ENCODE measurements around the gene DLEC1. TPM values are rescaled to one million over a fixed set of nuclear protein-coding genes. Genes with fewer than 3 reads are reported as not detected.

Gene DLEC1
- total RNA-seq, 1 donor: under 0.01 TPM

DNA sequence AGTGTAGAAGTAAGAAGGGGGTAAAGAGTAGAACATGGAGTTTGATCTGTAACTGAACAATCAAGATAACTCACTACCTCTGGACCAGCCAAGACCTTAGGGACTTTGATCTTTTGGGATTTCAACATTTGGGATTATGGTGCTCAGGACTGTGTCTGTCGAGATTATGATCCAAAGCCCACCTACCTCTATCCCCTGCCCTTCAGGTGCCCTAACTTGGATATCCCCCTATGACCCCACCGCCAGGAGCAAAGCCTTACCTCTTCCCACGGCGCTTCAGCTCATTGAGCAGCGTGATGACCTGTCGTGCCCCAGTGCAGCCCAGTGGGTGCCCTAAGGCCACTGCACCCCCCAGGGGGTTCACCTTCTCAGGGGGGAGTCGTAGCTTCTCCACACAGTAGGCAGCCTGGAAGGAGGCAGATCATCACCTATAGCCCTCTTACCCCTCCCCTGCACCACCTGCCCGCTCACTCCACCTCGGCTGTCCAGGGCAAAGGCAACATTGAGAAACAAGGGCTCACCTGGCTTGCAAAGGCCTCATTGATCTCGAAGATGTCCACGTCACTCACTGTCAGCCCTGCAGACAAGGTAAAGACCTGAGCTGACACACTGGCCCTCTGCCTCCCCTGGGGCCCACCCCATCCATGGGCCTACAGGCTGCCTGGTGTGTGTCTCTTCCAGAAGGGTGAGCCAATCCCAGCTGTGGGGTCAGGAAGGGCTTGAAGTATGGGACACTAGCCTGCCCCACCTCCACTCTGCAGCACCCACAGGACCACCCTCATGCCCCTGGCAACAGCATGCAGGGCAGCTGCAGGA, 86.5 kb downstream of the DLEC1 start:
- no peaks in the 10 kb centered on the region for H3K4me1 ChIP-seq (ENCODE audit: insufficient read depth, low read length)
- TF ChIP-seq, protein P1, sequence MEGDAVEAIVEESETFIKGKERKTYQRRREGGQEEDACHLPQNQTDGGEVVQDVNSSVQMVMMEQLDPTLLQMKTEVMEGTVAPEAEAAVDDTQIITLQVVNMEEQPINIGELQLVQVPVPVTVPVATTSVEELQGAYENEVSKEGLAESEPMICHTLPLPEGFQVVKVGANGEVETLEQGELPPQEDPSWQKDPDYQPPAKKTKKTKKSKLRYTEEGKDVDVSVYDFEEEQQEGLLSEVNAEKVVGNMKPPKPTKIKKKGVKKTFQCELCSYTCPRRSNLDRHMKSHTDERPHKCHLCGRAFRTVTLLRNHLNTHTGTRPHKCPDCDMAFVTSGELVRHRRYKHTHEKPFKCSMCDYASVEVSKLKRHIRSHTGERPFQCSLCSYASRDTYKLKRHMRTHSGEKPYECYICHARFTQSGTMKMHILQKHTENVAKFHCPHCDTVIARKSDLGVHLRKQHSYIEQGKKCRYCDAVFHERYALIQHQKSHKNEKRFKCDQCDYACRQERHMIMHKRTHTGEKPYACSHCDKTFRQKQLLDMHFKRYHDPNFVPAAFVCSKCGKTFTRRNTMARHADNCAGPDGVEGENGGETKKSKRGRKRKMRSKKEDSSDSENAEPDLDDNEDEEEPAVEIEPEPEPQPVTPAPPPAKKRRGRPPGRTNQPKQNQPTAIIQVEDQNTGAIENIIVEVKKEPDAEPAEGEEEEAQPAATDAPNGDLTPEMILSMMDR (IDR thresholded peaks at IDR 0.05; ENCODE audit: extremely low read depth, low read depth, low read length): no peak
- no peak for DNase-seq (ENCODE audit: insufficient read length, low spot score, missing footprints)
- no peak overlapping the region for H3K27ac ChIP-seq (ENCODE audit: low read depth, low read length)
- peaks cover 10% of the 10 kb centered on the region for H4K20me1 ChIP-seq (ENCODE audit: insufficient read depth, low read length)
- H3K9me3 ChIP-seq (ENCODE audit: low read depth, low read length): no peaks in the 10 kb centered on the region
- no peak overlapping the region for H3K4me2 ChIP-seq (ENCODE audit: insufficient read depth, low read length)
- peaks cover 67% of the 10 kb centered on the region for H3K36me3 ChIP-seq (ENCODE audit: insufficient read depth, low read length)
- no peak overlapping the region for H3K4me3 ChIP-seq (ENCODE audit: insufficient read depth, low read length)
- H2AFZ ChIP-seq (ENCODE audit: low read length): no peak overlapping the region
- no peaks in the 10 kb centered on the region for H3K27me3 ChIP-seq (ENCODE audit: insufficient read depth, low read length)
- no peaks in the 10 kb centered on the region for H3K79me2 ChIP-seq (ENCODE audit: insufficient read depth, low read length)

GRCh38 chr3:38126121-38126892, 87.3 kb downstream of the DLEC1 start:
- H3K4me3 ChIP-seq (ENCODE audit: insufficient read depth, low read length): no peak overlapping the region
- TF ChIP-seq, protein P1 (IDR thresholded peaks at IDR 0.05; ENCODE audit: extremely low read depth, low read depth, low read length): no peak
- H3K36me3 ChIP-seq (ENCODE audit: insufficient read depth, low read length): peaks cover 75% of the 10 kb centered on the region
- no peaks in the 10 kb centered on the region for H3K9me3 ChIP-seq (ENCODE audit: low read depth, low read length)
- no peaks in the 10 kb centered on the region for H3K27me3 ChIP-seq (ENCODE audit: insufficient read depth, low read length)
- no peak overlapping the region for H2AFZ ChIP-seq (ENCODE audit: low read length)
- peaks cover 11% of the 10 kb centered on the region for H4K20me1 ChIP-seq (ENCODE audit: insufficient read depth, low read length)
- DNase-seq (ENCODE audit: insufficient read length, low spot score, missing footprints): no peak
- H3K27ac ChIP-seq (ENCODE audit: low read depth, low read length): no peak overlapping the region
- H3K4me1 ChIP-seq (ENCODE audit: insufficient read depth, low read length): no peaks in the 10 kb centered on the region
- no peaks in the 10 kb centered on the region for H3K79me2 ChIP-seq (ENCODE audit: insufficient read depth, low read length)
- H3K4me2 ChIP-seq (ENCODE audit: insufficient read depth, low read length): no peak overlapping the region

DNA sequence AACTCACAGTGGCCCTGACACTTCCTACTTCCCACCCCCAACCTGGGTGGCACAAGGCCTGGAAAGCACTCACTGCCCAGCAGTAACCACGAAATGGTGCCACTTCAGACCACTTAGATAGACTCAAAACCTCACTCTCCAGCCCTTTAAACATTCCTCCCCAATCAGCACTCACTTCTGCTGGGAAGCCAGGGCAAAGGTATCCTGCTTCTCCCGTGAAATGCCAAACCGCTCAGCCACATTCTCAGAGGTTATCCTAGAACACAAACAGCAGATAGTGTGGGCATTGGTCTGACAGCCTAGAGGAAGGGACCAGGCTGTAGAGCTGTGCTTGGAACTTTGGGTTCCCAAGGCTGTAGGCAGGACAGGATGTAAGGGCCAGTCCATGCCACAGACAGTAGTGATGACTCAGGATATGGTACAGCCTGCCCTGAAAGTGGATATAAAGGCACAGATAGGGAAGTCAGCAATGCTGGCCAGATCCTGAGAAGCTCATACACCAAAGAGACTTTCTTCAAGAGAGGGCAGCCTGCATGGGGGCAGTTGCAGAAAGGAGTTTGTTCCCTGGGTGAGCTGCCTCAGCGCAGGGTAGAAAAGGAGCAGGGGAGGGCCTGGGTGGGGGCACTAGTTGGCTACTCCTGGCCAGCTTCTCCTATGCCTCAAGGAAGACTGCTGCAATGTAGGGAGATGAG, 88.7 kb downstream of the DLEC1 start:
- Histone ChIP-seq H3K79me2 (ENCODE audit: insufficient read depth, low read length) (no peaks in the 10 kb centered on the region), H3K27me3 (ENCODE audit: insufficient read depth, low read length) (no peaks in the 10 kb centered on the region), H3K4me2 (ENCODE audit: insufficient read depth, low read length) (no peak overlapping the region), H3K27ac (ENCODE audit: low read depth, low read length) (no peak overlapping the region), H3K4me1 (ENCODE audit: insufficient read depth, low read length) (no peaks in the 10 kb centered on the region), H4K20me1 (ENCODE audit: insufficient read depth, low read length) (peaks cover 17% of the 10 kb centered on the region), H3K4me3 (ENCODE audit: insufficient read depth, low read length) (no peak overlapping the region), H3K36me3 (ENCODE audit: insufficient read depth, low read length) (peaks cover 78% of the 10 kb centered on the region), H2AFZ (ENCODE audit: low read length) (no peak overlapping the region), H3K9me3 (ENCODE audit: low read depth, low read length) (no peaks in the 10 kb centered on the region)
- TF ChIP-seq, protein P1 (IDR thresholded peaks at IDR 0.05; ENCODE audit: extremely low read depth, low read depth, low read length): no peak
- no peak for DNase-seq (ENCODE audit: insufficient read length, low spot score, missing footprints)
